Mucosa of stomach (tissue), 1 donor: ENCODE data around the gene TTC8.

ENCODE experiments used
- H3K27me3 ChIP-seq: one replicate; pipeline ENCODE4 v1.7.0; 2013; ENCODE audit warnings: mild to moderate bottlenecking, low read length; ENCODE audit not compliant: control insufficient read depth, insufficient read depth
- H3K36me3 ChIP-seq: one replicate; pipeline ENCODE4 v1.7.0; 2013; ENCODE audit warnings: low read length; ENCODE audit not compliant: control insufficient read depth, insufficient read depth
- H3K4me1 ChIP-seq: one replicate; pipeline ENCODE4 v1.7.0; 2013; ENCODE audit warnings: mild to moderate bottlenecking, low read length; ENCODE audit not compliant: control insufficient read depth, insufficient read depth
- H3K4me3 ChIP-seq: one replicate; pipeline ENCODE4 v1.7.0; 2013; ENCODE audit warnings: low read length
- H3K9ac ChIP-seq: one replicate; pipeline ENCODE4 v1.7.0; 2013; ENCODE audit warnings: mild to moderate bottlenecking, low read length, moderate library complexity
- H3K9me3 ChIP-seq: one replicate; pipeline ENCODE4 v1.7.0; 2013; ENCODE audit warnings: mild to moderate bottlenecking, low read length, moderate library complexity; ENCODE audit not compliant: control insufficient read depth
- donor health status: Pancreatic carcinoma.

TTC8 gene

DNA sequence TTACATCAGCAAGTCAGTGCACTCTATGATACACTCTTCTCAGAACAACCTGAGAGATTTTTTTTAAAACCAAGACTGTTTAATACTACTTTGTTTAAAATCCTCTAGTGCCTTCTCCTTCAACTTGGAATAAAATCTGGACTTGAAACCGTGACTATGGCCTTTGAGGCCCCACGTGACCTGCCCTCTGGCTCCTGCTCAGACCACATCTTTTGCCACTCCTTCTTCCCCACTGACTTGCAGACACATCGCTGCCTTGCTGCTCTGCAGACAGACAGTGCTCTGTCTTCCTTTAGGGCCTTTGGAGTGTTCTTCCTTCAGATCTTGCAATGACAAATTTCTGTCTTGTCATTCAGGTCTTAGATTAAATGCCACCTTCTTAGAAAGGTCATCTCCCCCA lies 48.5 kb downstream of the TTC8 start:
- Histone ChIP-seq H3K9ac (no peak overlapping the region), H3K9me3 (no peaks in the 10 kb centered on the region), H3K4me1 (no peaks in the 10 kb centered on the region), H3K36me3 (no peaks in the 10 kb centered on the region), H3K4me3 (no peak overlapping the region), H3K27me3 (no peaks in the 10 kb centered on the region)

DNA sequence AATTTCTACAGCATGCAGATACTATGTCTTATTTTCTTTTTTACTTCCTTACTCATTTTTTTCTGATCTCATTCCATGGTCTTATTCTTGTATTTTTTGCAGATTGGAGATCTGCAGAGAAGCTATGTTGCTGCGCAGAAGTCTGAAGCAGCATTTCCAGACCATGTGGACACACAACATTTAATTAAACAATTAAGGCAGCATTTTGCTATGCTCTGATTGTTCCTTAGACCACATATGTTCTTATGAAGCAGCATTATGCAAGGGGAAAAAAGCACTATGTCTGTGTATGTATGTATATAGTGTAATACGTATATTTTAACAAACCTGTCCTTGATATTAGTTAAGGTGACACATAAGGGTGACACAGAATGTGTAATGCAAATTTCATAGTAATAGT lies 52.7 kb downstream of the TTC8 start:
- no peaks in the 10 kb centered on the region for H3K4me1 ChIP-seq
- no peaks in the 10 kb centered on the region for H3K36me3 ChIP-seq
- no peaks in the 10 kb centered on the region for H3K27me3 ChIP-seq

DNA sequence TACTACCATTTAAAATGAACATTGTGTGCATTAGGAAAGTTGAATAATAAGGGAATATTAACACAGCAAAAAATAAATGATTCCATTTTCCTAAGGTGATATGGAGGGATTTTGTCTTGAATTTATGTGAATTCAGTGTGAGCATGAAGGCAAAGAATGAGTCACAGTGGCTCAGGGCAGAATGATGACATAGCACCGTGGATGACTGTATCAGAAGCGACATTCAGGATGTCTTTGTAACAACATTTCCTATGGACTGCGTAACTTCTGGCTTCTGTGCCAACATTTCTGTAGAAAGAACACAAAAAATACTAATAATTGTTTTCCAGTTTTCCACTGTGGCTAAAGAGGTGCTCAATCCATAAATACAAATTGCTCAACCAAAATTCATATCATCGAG lies 54.6 kb downstream of the TTC8 start:
- no peaks in the 10 kb centered on the region for H3K9me3 ChIP-seq
- H3K4me3 ChIP-seq = no peak overlapping the region
- H3K36me3 ChIP-seq = no peaks in the 10 kb centered on the region
- H3K27me3 ChIP-seq = no peaks in the 10 kb centered on the region
- H3K9ac ChIP-seq = no peak overlapping the region
- no peaks in the 10 kb centered on the region for H3K4me1 ChIP-seq

More for the DNA sequence above, 52.7 kb downstream of the TTC8 start:
- no peaks in the 10 kb centered on the region for H3K9me3 ChIP-seq
- H3K4me3 ChIP-seq = no peak overlapping the region
- no peak overlapping the region for H3K9ac ChIP-seq

DNA sequence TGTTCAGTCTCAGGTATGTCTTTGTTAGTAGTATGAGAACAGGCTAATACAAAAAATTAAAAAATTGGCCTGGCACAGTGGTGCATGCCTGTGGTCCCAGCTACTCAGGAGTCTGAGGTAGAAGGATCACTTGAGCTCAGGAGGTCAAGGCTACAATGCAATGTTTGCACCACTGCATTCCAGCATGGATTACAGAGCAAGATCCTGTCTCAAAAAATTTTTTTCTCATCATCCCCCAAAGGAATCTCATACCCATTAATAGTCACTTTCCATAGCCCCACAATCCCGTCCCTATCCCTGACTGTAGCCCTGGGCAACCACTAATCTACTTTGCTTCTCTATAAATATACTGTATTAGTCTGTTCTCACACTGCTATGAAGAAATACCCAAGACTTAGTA lies 57.8 kb downstream of the TTC8 start:
- H3K36me3 ChIP-seq = no peaks in the 10 kb centered on the region
- H3K27me3 ChIP-seq = no peaks in the 10 kb centered on the region
- no peak overlapping the region for H3K4me3 ChIP-seq
- H3K9ac ChIP-seq = no peak overlapping the region
- H3K4me1 ChIP-seq = no peaks in the 10 kb centered on the region
- H3K9me3 ChIP-seq = no peaks in the 10 kb centered on the region

DNA sequence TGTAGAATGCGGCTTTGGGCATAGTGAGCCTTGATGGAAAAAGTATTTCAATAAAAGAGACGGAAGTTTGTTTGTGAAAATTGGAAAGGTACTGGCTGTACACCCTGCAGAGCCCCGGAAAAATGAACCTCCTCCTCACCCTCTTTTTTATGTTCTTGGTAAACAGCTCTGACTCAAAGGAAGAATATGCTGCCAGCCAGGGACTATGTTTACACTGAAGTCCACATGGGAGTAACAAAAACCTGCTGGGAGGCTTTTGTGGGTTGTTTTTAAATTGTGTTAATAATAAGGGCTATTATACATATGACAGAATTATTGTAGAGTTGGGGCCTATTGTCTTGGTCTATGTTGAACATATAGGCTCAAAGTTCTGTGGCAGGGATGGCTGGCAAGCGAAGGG lies 70.7 kb downstream of the TTC8 start:
- Histone ChIP-seq H3K9ac (no peak overlapping the region), H3K9me3 (no peaks in the 10 kb centered on the region), H3K4me3 (no peak overlapping the region)

DNA sequence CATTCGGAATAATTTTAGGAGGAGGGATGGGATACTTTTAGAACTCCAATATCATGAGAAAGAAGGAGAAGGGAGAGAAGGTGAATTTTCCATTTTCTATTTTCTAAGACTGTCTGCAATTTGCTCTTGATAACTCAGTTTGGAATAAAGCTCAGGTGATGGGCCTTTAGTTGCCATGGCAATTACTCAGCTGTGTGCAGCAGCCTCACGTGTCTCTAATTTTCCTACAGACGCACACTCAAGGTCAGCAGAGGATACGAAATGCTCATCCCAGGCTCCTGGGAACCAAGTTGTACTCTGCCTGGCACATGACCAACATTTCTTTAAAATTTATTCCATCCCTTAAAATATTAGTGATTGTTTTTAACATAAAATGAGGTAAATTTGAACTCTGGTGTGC lies 76.7 kb downstream of the TTC8 start:
- H3K9ac ChIP-seq = no peak overlapping the region
- H3K36me3 ChIP-seq = no peaks in the 10 kb centered on the region
- no peaks in the 10 kb centered on the region for H3K4me1 ChIP-seq
- H3K4me3 ChIP-seq = no peak overlapping the region
- no peaks in the 10 kb centered on the region for H3K9me3 ChIP-seq
- H3K27me3 ChIP-seq = no peaks in the 10 kb centered on the region

More for the DNA sequence above, 70.7 kb downstream of the TTC8 start:
- H3K27me3 ChIP-seq = no peaks in the 10 kb centered on the region
- H3K36me3 ChIP-seq = no peaks in the 10 kb centered on the region
- H3K4me1 ChIP-seq = no peaks in the 10 kb centered on the region

DNA sequence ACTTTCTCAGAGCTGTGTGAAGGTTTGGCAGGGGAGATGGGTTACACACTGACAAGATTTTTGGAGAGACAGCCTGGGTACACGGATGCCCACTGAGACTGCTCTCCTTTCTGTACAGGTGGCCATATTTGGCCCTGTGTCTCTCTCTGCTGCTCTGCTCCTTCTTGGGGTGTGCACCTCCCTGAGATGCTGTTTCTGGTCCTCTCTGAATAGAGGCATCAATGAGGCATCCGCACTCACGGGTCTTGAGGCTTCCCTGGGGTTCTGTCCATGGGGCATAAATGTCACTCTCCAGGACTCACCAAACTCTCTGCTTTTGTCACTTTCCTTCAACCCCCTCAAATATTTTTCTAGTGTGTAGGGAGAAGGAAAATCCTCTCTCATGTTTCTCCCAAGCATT lies 77.5 kb downstream of the TTC8 start:
- Histone ChIP-seq H3K36me3 (no peaks in the 10 kb centered on the region), H3K4me3 (no peak overlapping the region), H3K4me1 (no peaks in the 10 kb centered on the region), H3K27me3 (no peaks in the 10 kb centered on the region), H3K9ac (no peak overlapping the region), H3K9me3 (no peaks in the 10 kb centered on the region)

DNA sequence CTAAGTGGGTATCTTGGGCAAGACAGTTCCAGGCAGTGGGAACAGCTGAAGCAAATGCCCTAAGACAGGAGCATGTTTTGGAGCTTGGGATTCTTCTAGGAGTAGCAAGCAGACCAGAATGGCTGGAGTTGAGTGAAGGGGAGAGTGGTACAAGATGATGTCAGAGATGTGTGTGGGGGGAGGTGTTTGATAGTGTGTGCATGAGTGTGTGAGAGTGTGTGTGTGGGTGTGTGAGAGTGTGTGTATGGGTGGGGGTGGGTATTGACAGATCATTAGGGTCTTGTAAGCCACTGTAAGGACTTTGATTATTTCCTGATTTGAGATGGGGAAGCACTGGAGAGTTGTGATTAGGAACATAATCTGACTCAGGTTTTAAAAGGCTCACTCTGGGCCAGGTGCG lies 78.4 kb downstream of the TTC8 start:
- Histone ChIP-seq H3K9me3 (no peaks in the 10 kb centered on the region), H3K36me3 (no peaks in the 10 kb centered on the region), H3K4me3 (no peak overlapping the region)

DNA sequence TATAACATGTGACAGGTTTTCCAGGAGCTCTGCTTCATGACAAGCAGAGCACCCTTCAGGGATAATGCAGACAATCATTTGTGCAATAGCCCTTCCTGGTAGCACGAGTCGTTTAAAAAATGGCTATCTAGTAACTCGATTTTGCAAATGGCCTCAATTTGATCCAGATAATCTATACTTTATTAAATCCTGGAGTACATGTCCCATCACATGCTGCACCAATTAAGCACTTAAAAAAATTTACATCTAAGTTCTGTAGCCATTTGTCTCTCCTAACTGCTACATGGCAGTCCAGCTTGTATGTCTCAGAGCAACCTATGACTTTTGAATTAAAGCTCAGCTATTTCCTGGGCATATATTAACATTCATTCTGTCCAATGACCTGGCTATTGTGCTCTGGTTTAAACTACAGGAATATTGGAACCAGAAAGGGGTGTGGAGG lies 79.8 kb downstream of the TTC8 start:
- Histone ChIP-seq H3K9ac (no peak overlapping the region), H3K9me3 (no peaks in the 10 kb centered on the region), H3K4me1 (no peaks in the 10 kb centered on the region), H3K36me3 (no peaks in the 10 kb centered on the region), H3K27me3 (no peaks in the 10 kb centered on the region), H3K4me3 (no peak overlapping the region)

More for the DNA sequence above, 78.4 kb downstream of the TTC8 start:
- Histone ChIP-seq H3K27me3 (no peaks in the 10 kb centered on the region), H3K9ac (no peak overlapping the region), H3K4me1 (no peaks in the 10 kb centered on the region)

DNA sequence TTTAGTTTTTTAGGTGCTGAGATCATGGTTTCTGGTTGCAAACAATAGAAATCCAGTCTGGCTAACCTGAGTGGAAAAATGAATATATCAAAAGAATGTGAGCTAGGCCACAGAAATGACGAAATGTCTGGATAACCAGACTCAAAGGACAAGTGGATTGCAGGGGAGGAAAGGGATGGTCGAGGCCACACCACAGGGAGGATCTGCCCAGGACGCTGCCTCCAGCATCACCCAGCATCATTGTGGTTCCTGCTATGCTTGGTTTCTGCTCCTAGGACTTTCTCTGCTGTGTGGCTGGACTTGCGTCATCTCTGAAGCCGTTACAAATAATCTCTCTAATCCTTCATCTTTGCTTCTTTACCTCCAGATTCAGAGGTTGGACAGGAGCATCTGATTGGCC lies 80.4 kb downstream of the TTC8 start:
- Histone ChIP-seq H3K4me3 (no peak overlapping the region), H3K9ac (no peak overlapping the region), H3K27me3 (no peaks in the 10 kb centered on the region), H3K4me1 (no peaks in the 10 kb centered on the region), H3K36me3 (no peaks in the 10 kb centered on the region), H3K9me3 (no peaks in the 10 kb centered on the region)

DNA sequence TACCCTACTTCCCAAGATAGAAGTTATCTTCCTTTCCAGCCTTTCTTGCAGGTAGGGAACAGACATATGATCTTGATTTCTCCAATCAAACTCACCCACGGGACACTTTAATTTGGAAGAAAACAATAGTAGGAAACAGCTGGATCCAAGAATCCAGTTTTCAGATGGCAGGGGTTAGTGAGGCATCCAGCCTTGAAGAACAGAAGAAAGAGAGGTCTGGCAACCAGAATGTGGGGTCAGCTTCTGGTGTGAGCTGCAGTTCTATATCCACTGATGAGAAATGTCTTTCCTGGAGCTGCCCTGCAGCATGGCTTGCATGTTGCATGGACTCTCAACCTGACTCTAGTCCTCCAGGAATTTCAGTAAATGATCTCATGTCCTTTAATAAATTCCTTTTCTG lies 83.8 kb downstream of the TTC8 start:
- Histone ChIP-seq H3K36me3 (no peaks in the 10 kb centered on the region), H3K27me3 (no peaks in the 10 kb centered on the region), H3K9ac (no peak overlapping the region), H3K9me3 (no peaks in the 10 kb centered on the region), H3K4me1 (no peaks in the 10 kb centered on the region), H3K4me3 (no peak overlapping the region)

DNA sequence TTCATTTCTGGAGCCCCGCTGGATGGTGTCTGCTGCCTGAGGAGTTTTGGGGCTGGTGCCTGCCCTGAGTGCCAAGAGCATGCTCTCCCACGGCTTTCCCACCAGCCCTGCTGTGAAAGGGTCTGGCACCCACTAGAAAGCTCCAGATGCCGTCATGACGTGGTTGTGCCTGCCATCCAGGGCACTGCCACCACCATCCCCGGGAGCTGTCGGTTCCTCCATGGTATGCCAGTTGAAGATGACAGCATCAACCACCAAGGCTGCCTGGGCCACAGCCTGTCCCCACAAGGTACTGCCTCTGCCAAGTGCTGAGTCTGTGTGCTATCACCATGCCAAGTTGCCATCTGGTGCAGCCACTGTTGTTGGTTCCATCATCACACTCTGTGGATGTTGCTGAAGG lies 85.9 kb downstream of the TTC8 start:
- no peaks in the 10 kb centered on the region for H3K4me1 ChIP-seq
- no peak overlapping the region for H3K9ac ChIP-seq
- H3K36me3 ChIP-seq = no peaks in the 10 kb centered on the region
- H3K27me3 ChIP-seq = peaks cover 2% of the 10 kb centered on the region
- no peak overlapping the region for H3K4me3 ChIP-seq
- H3K9me3 ChIP-seq = no peaks in the 10 kb centered on the region

DNA sequence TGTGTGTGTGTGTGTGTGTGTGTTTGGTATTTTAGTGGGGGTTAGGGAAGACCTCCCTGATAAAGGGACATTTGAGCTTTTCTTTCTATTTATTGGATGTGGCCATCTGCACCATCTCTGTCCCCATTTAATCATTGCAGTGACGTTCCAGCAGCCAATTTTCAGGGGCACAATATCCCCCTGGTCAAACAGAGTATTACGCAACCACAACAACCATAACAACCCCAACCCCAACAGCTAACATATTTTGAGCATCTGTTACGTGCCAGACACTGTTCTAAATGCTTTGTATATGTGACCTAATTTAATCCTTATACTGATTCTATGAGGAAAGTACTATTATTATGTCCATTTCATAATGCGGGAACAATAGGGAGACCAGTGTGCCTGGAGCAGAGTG lies 87.4 kb downstream of the TTC8 start:
- H3K4me1 ChIP-seq = no peaks in the 10 kb centered on the region
- peaks cover 4% of the 10 kb centered on the region for H3K27me3 ChIP-seq
- no peak overlapping the region for H3K9ac ChIP-seq
- H3K36me3 ChIP-seq = no peaks in the 10 kb centered on the region
- H3K9me3 ChIP-seq = no peaks in the 10 kb centered on the region
- H3K4me3 ChIP-seq = no peak overlapping the region
